Endothelial cell of umbilical vein (primary cell): ENCODE data around the gene SUPT3H. TPM values are rescaled to one million over a fixed set of nuclear protein-coding genes. Genes with fewer than 3 reads are reported as not detected.

Source experiments
- BruUV-seq: library from RNA; stranded (reverse); fragments of 400-500 nt; replicated peaks from 2 replicates; lab custom pipeline; 2021; lab: Mats Ljungman, UMichigan
- CTCF ChIA-PET: fragments of 300-600, 350-600 bp; sonication (Branson Sonifier 250); formaldehyde crosslinking; loops from one replicate; lab custom pipeline; 2021; ENCODE audit warnings: antibody characterized with exemption, inconsistent platforms; lab: Charles Lee
- POLR2A ChIA-PET: fragments of 300-600, 350-600 bp; sonication (Branson Sonifier 250); formaldehyde crosslinking; loops from one replicate; lab custom pipeline; 2021; ENCODE audit warnings: antibody characterized with exemption, inconsistent platforms; lab: Charles Lee
- DNase-seq: peaks from one replicate; pipeline ENCODE4 v3.0.0-alpha.2; 2011; ENCODE audit warnings: low read depth, low spot score
- FAIRE-seq: peaks from 2 replicates; lab custom pipeline; 2011; peaks lifted over from hg19 to GRCh38; lab: Jason Lieb, UNC
- H2AFZ ChIP-seq: 2 replicates; pipeline ENCODE4 v1.6.0; 2012; ENCODE audit warnings: low read depth, low read length, control low read depth, inconsistent platforms
- H3K27ac ChIP-seq: 2 replicates; pipeline ENCODE4 v1.5.1; 2011; ENCODE audit warnings: low read depth, mild to moderate bottlenecking, control low read depth, low read length, moderate library complexity; ENCODE audit not compliant: insufficient read depth
- H3K27me3 ChIP-seq, 2 experiments: 2 replicates each; pipeline versions ENCODE4 v1.6.0 to v1.6.1; 2011; ENCODE audit warnings: low read length in 2 of 2, mixed read lengths in 1 of 2; ENCODE audit not compliant: control insufficient read depth in 2 of 2, insufficient read depth in 2 of 2
- H3K36me3 ChIP-seq, 2 experiments: 2 replicates in 1 of 2; 3 replicates in 1 of 2; pipeline ENCODE4 v1.5.1; 2011; ENCODE audit warnings: low read length in 2 of 2, mild to moderate bottlenecking in 1 of 2, moderate library complexity in 1 of 2; ENCODE audit not compliant: control insufficient read depth in 2 of 2, insufficient read depth in 2 of 2; ENCODE audit errors: extremely low read depth in 1 of 2
- H3K4me1 ChIP-seq: 3 replicates; pipeline ENCODE4 v1.5.1; 2011; ENCODE audit warnings: mild to moderate bottlenecking, low read length; ENCODE audit not compliant: control insufficient read depth, insufficient read depth; ENCODE audit errors: extremely low read depth
- H3K4me2 ChIP-seq: 2 replicates; pipeline ENCODE4 v1.6.1; 2011; ENCODE audit warnings: low read length, control low read depth, mixed read lengths; ENCODE audit not compliant: insufficient read depth
- H3K4me3 ChIP-seq, 3 experiments: fragments of 200-600 bp in 1 of 3; sonication (generic), shearing (Covaris generic) in 1 of 3; replicated peaks in 1 of 3; 2 replicates each; pipeline ENCODE4 v1.5.1; 2011 to 2016; ENCODE audit warnings: control low read depth in 3 of 3, low read length in 3 of 3, mild to moderate bottlenecking in 2 of 3, inconsistent platforms in 1 of 3, low read depth in 1 of 3, moderate library complexity in 1 of 3; ENCODE audit not compliant: insufficient read depth in 1 of 3
- H3K79me2 ChIP-seq: 2 replicates; pipeline ENCODE4 v1.6.0; 2012; ENCODE audit warnings: low read length, inconsistent platforms; ENCODE audit not compliant: control insufficient read depth, insufficient read depth
- H3K9ac ChIP-seq: replicated peaks from 2 replicates; pipeline ENCODE3; 2011; ENCODE audit warnings: low read length, control low read depth; ENCODE audit not compliant: insufficient read depth; ENCODE audit errors: extremely low read depth
- H3K9me1 ChIP-seq: replicated peaks from 3 replicates; pipeline ENCODE4 v1.6.0; 2011; ENCODE audit warnings: mild to moderate bottlenecking, low read length; ENCODE audit not compliant: control insufficient read depth, insufficient read depth; ENCODE audit errors: extremely low read depth
- H3K9me3 ChIP-seq: replicated peaks from 2 replicates; pipeline ENCODE4 v1.5.1; 2012; ENCODE audit warnings: low read length, inconsistent platforms; ENCODE audit not compliant: control insufficient read depth, insufficient read depth
- H4K20me1 ChIP-seq: replicated peaks from 2 replicates; pipeline ENCODE3; 2011; ENCODE audit warnings: mild to moderate bottlenecking, low read length; ENCODE audit not compliant: control insufficient read depth, insufficient read depth; ENCODE audit errors: extremely low read depth
- CTCF ChIP-seq, 2 donors: IDR thresholded peaks; 1 replicate in 1 of 2; 2 replicates in 1 of 2; pipeline ENCODE4 v1.5.1; 2011; ENCODE audit warnings: low read length in 2 of 2, mild to moderate bottlenecking in 2 of 2, moderate library complexity in 2 of 2, control low read depth in 1 of 2, inconsistent platforms in 1 of 2, low read depth in 1 of 2; ENCODE audit not compliant: insufficient read depth in 1 of 2; ENCODE audit errors: extremely low read depth in 1 of 2
- EZH2 ChIP-seq: IDR thresholded peaks from 2 replicates; pipeline ENCODE4 v1.6.1; 2012; ENCODE audit warnings: borderline replicate concordance, low read depth, mild to moderate bottlenecking, moderate library complexity, low read length, inconsistent platforms; ENCODE audit not compliant: severe bottlenecking
- GATA2 ChIP-seq: IDR thresholded peaks from 2 replicates; pipeline ENCODE4 v1.7.0; 2011; ENCODE audit warnings: low read depth, mild to moderate bottlenecking, moderate library complexity, mixed read lengths, low read length; ENCODE audit not compliant: insufficient read length, insufficient read depth
- JUN ChIP-seq: IDR thresholded peaks from 2 replicates; pipeline ENCODE4 v1.6.1; 2011; ENCODE audit warnings: borderline replicate concordance, low read depth; ENCODE audit not compliant: insufficient read length, insufficient read depth
- MYC ChIP-seq: IDR thresholded peaks from one replicate; pipeline ENCODE4 v1.6.1; 2011; ENCODE audit warnings: mild to moderate bottlenecking, low read depth, low read length
- dilution Hi-C: fragments of 300-500 bp; cut with MboI; formaldehyde crosslinking; loops from one replicate; pipeline ENCODE4 v1.15.0; 2019; ENCODE audit warnings: low sequenced_read_pairs; ENCODE audit not compliant: extremely low pct_ligation_motif_present
- intact Hi-C: fragments of 100-400 bp; cut with micrococcal nuclease; formaldehyde crosslinking; loops from one replicate; pipeline ENCODE4 v1.10.0; 2022
- polyA plus RNA-seq, 4 experiments: library from polyadenylated mRNA; depleted of rRNA in 3 of 4; stranded (reverse) in 3 of 4; unstranded in 1 of 4; fragments of >200 nt; gene quantifications; 2 replicates each; pipeline versions ENCODE4 v1.2.1 to v1.2.3, GENCODE V29; 2011 to 2012; ENCODE audit warnings: missing spikeins in 1 of 4
- total RNA-seq: library from RNA; stranded (reverse); gene quantifications from 2 replicates; pipeline ENCODE4 v1.2.3, GENCODE V29; 2021
- TF ChIP-seq, protein P1 (sequence below): IDR thresholded peaks from 2 replicates; pipeline ENCODE4 v1.6.1; 2011; ENCODE audit not compliant: insufficient read depth, insufficient read length

Gene SUPT3H
- total and polyA plus RNA-seq, 2 donors (not counting 3 experiments of a cell fraction or from before 2014, with no cell fraction given) = 8.3 to 9.8 TPM

GRCh38 chr6:45169815-45170214 lies 207.9 kb downstream of the SUPT3H start:
- ChIA-PET CTCF (interaction anchor here (1.3 kb wide), 1 partner anchor 29 kb away, joined by 3 read pairs; no protein-coding TSS in a partner anchor), POLR2A (no interaction called here)
- H2AFZ ChIP-seq = no peak overlapping the region
- H3K79me2 ChIP-seq = no peaks in the 10 kb centered on the region
- no peaks in the 10 kb centered on the region for H3K27me3 ChIP-seq
- FAIRE-seq (no peak), DNase-seq (no peak)
- dilution Hi-C loops (no loop called here), intact Hi-C loops (no loop called here)
- no peak overlapping the region for H3K4me3 ChIP-seq
- no peak overlapping the region for H3K27ac ChIP-seq
- H3K9me3 ChIP-seq = no peaks in the 10 kb centered on the region
- BruUV-seq = no TSS peak
- no peak overlapping the region for H3K9ac ChIP-seq
- no peaks in the 10 kb centered on the region for H4K20me1 ChIP-seq
- TF ChIP-seq CTCF (IDR thresholded peaks at IDR 0.05; ENCODE audit: extremely low read depth in 1 of 2, insufficient read depth in 1 of 2, low read depth in 1 of 2, low read length in 2 of 2) (no peak), MYC (no peak), EZH2 (no peak), GATA2 (no peak), JUN (no peak)
- TF ChIP-seq, protein P1, sequence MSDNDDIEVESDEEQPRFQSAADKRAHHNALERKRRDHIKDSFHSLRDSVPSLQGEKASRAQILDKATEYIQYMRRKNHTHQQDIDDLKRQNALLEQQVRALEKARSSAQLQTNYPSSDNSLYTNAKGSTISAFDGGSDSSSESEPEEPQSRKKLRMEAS = no peak
- H3K4me2 ChIP-seq = no peak overlapping the region
- H3K4me1 ChIP-seq = no peaks in the 10 kb centered on the region
- H3K36me3 ChIP-seq = no peaks in the 10 kb centered on the region
- no peaks in the 10 kb centered on the region for H3K9me1 ChIP-seq
